ENCODE results near the gene CBX4. TPM values are rescaled to one million over a fixed set of nuclear protein-coding genes. Genes with fewer than 3 reads are reported as not detected.

The CBX4 gene
- total RNA-seq, 3 donors from 2014 or later, result 11.5 to 20.6 (median 13.4) TPM

- H3K36me3 ChIP-seq, result no peaks in the 10 kb centered on the region
- DNase-seq (ENCODE audit: low spot score in 2 of 2), result no peak
- peaks cover 0 to 26% of the 10 kb centered on the region in 2 donors for H3K4me1 ChIP-seq
- peak overlapping the region in 2 of 3 donors; percentile 8 to 57 for H3K4me3 ChIP-seq
- no peaks in the 10 kb centered on the region for H3K9me3 ChIP-seq
- no peak for TF ChIP-seq POLR2AphosphoS5 (IDR thresholded peaks at IDR 0.05)
- no peak for TF ChIP-seq POLR2A (IDR thresholded peaks at IDR 0.05)
- TF ChIP-seq CTCF (IDR thresholded peaks at IDR 0.05), result no peak
- intact Hi-C loops (cut with DNase I; ENCODE audit: low total_unique reads), result no loop called here
- H3K27me3 ChIP-seq, result peaks cover 46 to 100% of the 10 kb centered on the region in 2 donors
- H3K27ac ChIP-seq, result no peak overlapping the region
These were observed 35.0 kb downstream of the CBX4 start for GRCh38 chr17:79803997-79804855.

DNA sequence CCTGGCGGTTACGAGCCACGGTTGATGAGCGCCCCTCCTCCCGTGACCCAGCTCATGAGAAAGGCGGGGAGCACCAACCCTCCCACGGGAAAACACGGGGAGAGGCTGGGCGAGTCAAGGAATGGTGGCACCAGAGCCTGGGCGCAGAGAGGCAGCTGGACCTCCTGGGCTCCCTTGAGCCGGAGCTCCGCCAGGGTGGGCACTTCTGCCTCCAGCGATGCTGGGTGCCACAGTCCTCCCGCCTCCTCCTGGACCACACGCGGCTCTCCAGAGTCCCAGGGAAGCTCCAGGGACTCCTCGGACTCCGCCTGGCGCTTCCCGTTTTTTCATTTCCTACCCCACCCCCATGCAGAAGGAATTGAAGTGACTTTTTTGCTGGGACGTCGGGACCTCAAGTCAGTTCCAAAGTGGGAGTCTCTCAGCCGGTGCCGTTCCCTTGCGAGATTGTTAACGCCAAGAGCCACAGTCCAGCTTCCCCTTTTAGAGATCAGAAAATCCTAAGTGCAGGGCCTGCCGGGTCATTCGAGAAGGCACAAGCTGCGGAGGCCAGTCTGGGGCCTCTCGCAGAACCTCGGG lies 35.7 kb downstream of the CBX4 start:
- intact Hi-C loops (cut with DNase I; ENCODE audit: low total_unique reads), result no loop called here
- Histone ChIP-seq H3K36me3 (no peaks in the 10 kb centered on the region), H3K9me3 (no peaks in the 10 kb centered on the region), H3K4me1 (peaks cover 0 to 28% of the 10 kb centered on the region in 2 donors), H3K4me3 (peak overlapping the region in 2 of 3 donors; percentile 8 to 57), H3K27ac (no peak overlapping the region), H3K27me3 (peaks cover 43 to 100% of the 10 kb centered on the region in 2 donors)
- no peak for DNase-seq (ENCODE audit: low spot score in 2 of 2)
- TF ChIP-seq CTCF (IDR thresholded peaks at IDR 0.05) (no peak), POLR2A (IDR thresholded peaks at IDR 0.05) (no peak), POLR2AphosphoS5 (IDR thresholded peaks at IDR 0.05) (no peak)

DNA sequence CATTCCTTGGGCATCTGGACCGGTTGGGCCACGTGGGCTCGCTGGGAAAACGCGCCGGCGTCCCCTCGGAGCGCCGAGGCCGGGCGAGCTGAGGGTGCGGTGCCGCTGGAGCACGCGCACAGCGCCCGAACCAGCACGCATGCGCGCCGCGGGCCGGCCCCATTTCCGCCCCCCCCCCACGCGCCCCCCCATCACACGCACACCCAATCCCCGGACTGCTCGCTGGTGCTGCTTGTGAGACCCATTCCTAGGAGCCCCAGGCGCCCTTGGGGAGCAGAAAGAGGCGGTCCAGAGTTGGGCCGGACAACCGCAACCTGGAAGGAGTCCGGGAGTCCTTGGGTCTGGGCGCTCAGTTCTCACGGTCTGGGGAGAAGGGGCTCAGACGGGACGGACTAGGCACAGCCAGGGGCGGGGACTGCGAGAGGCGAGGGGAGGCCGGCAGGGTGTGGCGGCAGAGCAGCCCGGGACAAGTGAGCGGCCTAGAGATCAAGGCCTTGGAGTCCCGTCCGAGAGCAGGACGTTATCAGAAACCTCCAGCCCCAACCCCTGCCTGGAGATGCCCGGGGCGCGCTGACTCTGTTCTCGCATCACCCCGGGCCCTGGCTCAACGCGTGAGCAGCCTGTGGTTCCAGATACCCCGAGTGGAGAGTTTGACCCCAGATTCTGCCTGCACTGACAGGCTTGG lies 36.4 kb downstream of the CBX4 start:
- DNase-seq (ENCODE audit: low spot score in 2 of 2), result no peak
- H3K4me3 ChIP-seq, result peak overlapping the region in 1 of 3 donors; percentile 41
- no peaks in the 10 kb centered on the region for H3K9me3 ChIP-seq
- intact Hi-C loops (cut with DNase I; ENCODE audit: low total_unique reads), result no loop called here
- TF ChIP-seq POLR2A (IDR thresholded peaks at IDR 0.05) (no peak), CTCF (IDR thresholded peaks at IDR 0.05) (no peak), POLR2AphosphoS5 (IDR thresholded peaks at IDR 0.05) (no peak)
- no peaks in the 10 kb centered on the region for H3K36me3 ChIP-seq
- peaks cover 0 to 34% of the 10 kb centered on the region in 2 donors for H3K4me1 ChIP-seq
- H3K27ac ChIP-seq, result no peak overlapping the region
- H3K27me3 ChIP-seq, result peaks cover 43 to 100% of the 10 kb centered on the region in 2 donors

DNA sequence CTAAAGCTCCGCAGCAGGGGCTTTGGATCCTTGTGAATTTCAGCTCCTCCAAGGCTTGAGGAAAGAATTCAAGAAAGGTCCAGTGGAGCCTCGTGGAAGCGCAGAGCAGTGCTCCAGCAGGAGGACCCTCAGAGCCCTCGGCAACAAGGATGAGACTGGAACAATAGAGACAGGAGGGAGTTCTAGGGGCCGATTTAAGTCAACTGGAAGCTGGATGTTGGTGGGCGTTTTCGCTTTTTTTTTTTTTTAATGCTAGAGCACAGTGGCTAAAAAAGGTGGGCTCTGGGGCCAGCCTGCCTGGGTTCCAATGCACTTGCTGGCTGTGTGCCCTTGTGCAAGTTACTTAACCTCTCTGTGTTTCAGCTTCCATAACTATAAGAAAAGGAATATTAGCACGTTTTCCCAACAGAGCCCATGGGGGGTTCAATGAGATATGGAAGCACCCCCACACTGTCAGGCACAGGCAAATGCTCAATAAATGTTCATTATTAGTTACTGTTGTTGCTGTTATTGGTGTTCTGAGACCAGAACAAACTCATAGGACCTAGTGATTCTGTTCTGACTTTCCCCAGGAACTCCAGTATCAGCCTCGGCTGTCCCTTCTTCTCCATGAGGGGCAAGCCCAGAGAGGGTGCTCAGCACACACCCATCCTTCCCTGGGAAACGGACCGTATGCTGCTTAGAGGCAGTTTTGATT lies 37.1 kb downstream of the CBX4 start:
- no peak for TF ChIP-seq POLR2A (IDR thresholded peaks at IDR 0.05)
- TF ChIP-seq POLR2AphosphoS5 (IDR thresholded peaks at IDR 0.05), result no peak
- H3K4me3 ChIP-seq, result peak overlapping the region in 1 of 3 donors; percentile 41
- H3K27ac ChIP-seq, result no peak overlapping the region
- H3K27me3 ChIP-seq, result peaks cover 41 to 94% of the 10 kb centered on the region in 2 donors
- H3K36me3 ChIP-seq, result no peaks in the 10 kb centered on the region
- intact Hi-C loops (cut with DNase I; ENCODE audit: low total_unique reads), result no loop called here
- H3K9me3 ChIP-seq, result no peaks in the 10 kb centered on the region
- peaks cover 0 to 36% of the 10 kb centered on the region in 2 donors for H3K4me1 ChIP-seq
- DNase-seq (ENCODE audit: low spot score in 2 of 2), result no peak
